ENCODE data around the gene ASB10. TPM values are rescaled to one million over a fixed set of nuclear protein-coding genes. Genes with fewer than 3 reads are reported as not detected.

Gene ASB10
- total and polyA plus RNA-seq, 2 of the 13 experiments (the other 11 are each of a cell fraction or from before 2014, with no cell fraction given), result not detected

- Histone ChIP-seq H3K27me3 (ENCODE audit: control insufficient read depth in 1 of 2, insufficient read depth in 2 of 2, low read length in 2 of 2) (no peaks in the 10 kb centered on the region), H3K9me3 (ENCODE audit: low read length) (no peaks in the 10 kb centered on the region), H3K4me1 (ENCODE audit: insufficient read depth, low read length) (no peaks in the 10 kb centered on the region), H3K36me3 (replicated peaks in 1 of 2; ENCODE audit: control insufficient read depth in 1 of 2, insufficient read depth in 2 of 2, low read length in 2 of 2) (peaks cover 17 to 70% of the 10 kb centered on the region in 2 experiments), H3K4me2 (ENCODE audit: low read depth, low read length) (no peak overlapping the region), H3K9ac (ENCODE audit: insufficient read depth, low read depth, low read length) (no peak overlapping the region), H3K27ac (ENCODE audit: extremely low read length, insufficient read depth, low read length) (no peak overlapping the region), H2AFZ (ENCODE audit: low read length) (no peak overlapping the region), H4K20me1 (ENCODE audit: insufficient read depth, low read length) (peaks cover 6% of the 10 kb centered on the region; the same call in 1 of the 2 replicates), H3K4me3 (replicated peaks in 1 of 3; ENCODE audit: insufficient read depth in 1 of 3, low read depth in 2 of 3, low read length in 3 of 3) (no peak overlapping the region), H3K79me2 (ENCODE audit: insufficient read depth, low read length) (no peaks in the 10 kb centered on the region)
- ATAC-seq (no peak), DNase-seq (ENCODE audit: low spot score) (no peak), FAIRE-seq (no peak)
- 91% methylated on average over 14 of the region's 14 CpGs for WGBS (ENCODE audit: low lambda C conversion rate)
- in situ Hi-C loops (cut with HindIII; ENCODE audit: extremely low pct_ligation_motif_present, low pct_unique_long_range_greater_than_20kb), result loop anchor here (10.0 kb wide), 1 partner anchor 177 kb away; no protein-coding TSS in a partner anchor
- BruUV-seq (replicated peaks), result no TSS peak
- intact Hi-C loops (cut with micrococcal nuclease; ENCODE audit: unreplicated experiment), result loop anchor here (1.0 kb wide), 1 partner anchor 25 kb away; no protein-coding TSS in a partner anchor
- TF ChIP-seq ZNF550 (CRISPR knock-in tag; IDR thresholded peaks at IDR 0.05; ENCODE audit: borderline replicate concordance) (no peak), JUND (CRISPR knock-in tag; IDR thresholded peaks at IDR 0.05) (no peak), FOSL1 (CRISPR knock-in tag; IDR thresholded peaks at IDR 0.05; ENCODE audit: borderline replicate concordance) (no peak), POGZ (CRISPR knock-in tag; IDR thresholded peaks at IDR 0.05) (no peak), MATR3 (CRISPR knock-in tag; IDR thresholded peaks at IDR 0.05) (no peak), ZNF660 (CRISPR knock-in tag; IDR thresholded peaks at IDR 0.05; ENCODE audit: borderline replicate concordance, low read depth) (no peak), PAWR (CRISPR knock-in tag; IDR thresholded peaks at IDR 0.05; ENCODE audit: borderline replicate concordance) (no peak)
- ChIA-PET POLR2A (no interaction called here), CTCF (ENCODE audit: low intra/inter-chr PET ratio, low total read pairs) (no interaction called here)
These were observed 58.9 kb downstream of the ASB10 start for GRCh38 chr7:151128144-151128543.

DNA sequence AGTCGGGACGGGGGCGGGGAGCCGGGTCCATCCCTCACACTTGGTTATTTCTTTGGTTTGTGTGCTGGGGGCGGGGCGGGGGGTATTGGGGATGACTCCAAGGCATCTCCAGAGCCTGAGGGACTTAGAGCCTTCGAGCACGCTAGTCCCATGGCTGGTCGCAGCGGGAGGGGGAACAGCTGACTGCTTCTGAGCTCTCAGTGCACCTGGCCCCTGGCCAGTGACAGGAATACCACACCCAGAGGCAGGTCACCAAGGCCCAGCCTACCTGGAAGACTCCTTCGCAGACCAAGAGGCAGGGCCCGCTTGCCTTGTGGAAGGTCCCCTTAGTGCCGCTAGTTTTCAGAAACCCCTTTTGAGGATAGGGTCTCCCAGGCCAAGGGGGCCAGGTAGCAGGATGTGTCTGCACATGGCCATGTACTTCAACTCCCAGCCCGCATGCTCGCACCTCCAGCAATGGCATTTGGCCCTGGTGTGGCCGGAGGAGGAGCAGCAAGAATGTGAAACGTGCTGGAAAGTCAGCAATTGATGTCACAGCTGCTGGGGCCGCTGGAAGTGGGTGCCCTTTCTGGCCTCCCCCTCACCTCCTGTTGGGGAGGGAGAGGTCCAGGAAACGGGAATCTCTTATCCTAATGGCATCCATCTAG is 60.4 kb downstream of the ASB10 start:
- in situ Hi-C loops (cut with HindIII; ENCODE audit: extremely low pct_ligation_motif_present, low pct_unique_long_range_greater_than_20kb), result loop anchor here (10.0 kb wide), 1 partner anchor 178 kb away; no protein-coding TSS in a partner anchor
- no peak overlapping the region for H3K4me3 ChIP-seq (replicated peaks in 1 of 3; ENCODE audit: insufficient read depth in 1 of 3, low read depth in 2 of 3, low read length in 3 of 3)
- H4K20me1 ChIP-seq (ENCODE audit: insufficient read depth, low read length), result peaks cover 6% of the 10 kb centered on the region; the same call in 1 of the 2 replicates

More for the DNA sequence above, 60.4 kb downstream of the ASB10 start:
- no peaks in the 10 kb centered on the region for H3K79me2 ChIP-seq (ENCODE audit: insufficient read depth, low read length)
- TF ChIP-seq JUN (CRISPR knock-in tag; IDR thresholded peaks at IDR 0.05) (no peak), E2F2 (CRISPR knock-in tag; IDR thresholded peaks at IDR 0.05; ENCODE audit: borderline replicate concordance) (no peak), TEAD2 (CRISPR knock-in tag; IDR thresholded peaks at IDR 0.05) (no peak), ZNF234 (CRISPR knock-in tag; conservative IDR thresholded peaks at IDR 0.05) (no peak), MAFF (IDR thresholded peaks at IDR 0.05; ENCODE audit: low read depth, low read length) (no peak), GABPA (IDR thresholded peaks at IDR 0.05; ENCODE audit: low read depth, low read length) (no peak), GABPA (CRISPR knock-in tag; IDR thresholded peaks at IDR 0.05; ENCODE audit: low read depth) (no peak), ZBTB33 (CRISPR knock-in tag; IDR thresholded peaks at IDR 0.05) (no peak)
- TF ChIP-seq, protein P1, sequence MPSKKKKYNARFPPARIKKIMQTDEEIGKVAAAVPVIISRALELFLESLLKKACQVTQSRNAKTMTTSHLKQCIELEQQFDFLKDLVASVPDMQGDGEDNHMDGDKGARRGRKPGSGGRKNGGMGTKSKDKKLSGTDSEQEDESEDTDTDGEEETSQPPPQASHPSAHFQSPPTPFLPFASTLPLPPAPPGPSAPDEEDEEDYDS (CRISPR knock-in tag; IDR thresholded peaks at IDR 0.05), result no peak
- ChIA-PET POLR2A (no interaction called here), CTCF (ENCODE audit: low intra/inter-chr PET ratio, low total read pairs) (no interaction called here)
- no TSS peak for BruUV-seq (replicated peaks)
- intact Hi-C loops (cut with micrococcal nuclease; ENCODE audit: unreplicated experiment), result no loop called here
- H3K4me2 ChIP-seq (ENCODE audit: low read depth, low read length), result no peak overlapping the region
- no peak overlapping the region for H3K27ac ChIP-seq (ENCODE audit: extremely low read length, insufficient read depth, low read length)
- no peak for DNase-seq (ENCODE audit: low spot score)
- H2AFZ ChIP-seq (ENCODE audit: low read length), result no peak overlapping the region
- H3K36me3 ChIP-seq (replicated peaks in 1 of 2; ENCODE audit: control insufficient read depth in 1 of 2, insufficient read depth in 2 of 2, low read length in 2 of 2), result peaks cover 15 to 55% of the 10 kb centered on the region in 2 experiments
- no peaks in the 10 kb centered on the region for H3K27me3 ChIP-seq (ENCODE audit: control insufficient read depth in 1 of 2, insufficient read depth in 2 of 2, low read length in 2 of 2)
- 98% methylated on average over 13 of the region's 19 CpGs for WGBS (ENCODE audit: low lambda C conversion rate)
- no peak overlapping the region for H3K9ac ChIP-seq (ENCODE audit: insufficient read depth, low read depth, low read length)
- H3K4me1 ChIP-seq (ENCODE audit: insufficient read depth, low read length), result no peaks in the 10 kb centered on the region
- no peaks in the 10 kb centered on the region for H3K9me3 ChIP-seq (ENCODE audit: low read length)
- FAIRE-seq, result no peak
- no peak for ATAC-seq
